Activated CD8-positive, alpha-beta T cell treated with anti-CD3 and anti-CD28 coated beads for 36 hours (primary cell): ENCODE results near the gene RASL10A. TPM values are rescaled to one million over a fixed set of nuclear protein-coding genes. Genes with fewer than 3 reads are reported as not detected.
"Not testable (repeated sequence)": the region's sequence is repeated elsewhere in the genome, so short reads cannot be mapped to it uniquely, and the experiment has no call there.

ENCODE experiments used
- ATAC-seq: fragments of 200-7000 bp; cut with Tn5 transposase; one replicate; pipeline ENCODE4 v1.10.0; 2021; ENCODE audit warnings: mild to moderate bottlenecking, moderate library complexity
- CTCF ChIA-PET: fragments of 350-600 bp; sonication (Branson Sonifier 250); formaldehyde crosslinking; loops from one replicate; lab custom pipeline; 2021; ENCODE audit warnings: antibody characterized with exemption; lab: Charles Lee
- POLR2A ChIA-PET: fragments of 350-600 bp; sonication (Branson Sonifier 250); formaldehyde crosslinking; loops from one replicate; lab custom pipeline; 2021; ENCODE audit warnings: antibody characterized with exemption; lab: Charles Lee
- DNase-seq: peaks from one replicate; pipeline ENCODE4 v3.0.0-alpha.2; 2020
- H3K27ac Mint-ChIP-seq: one replicate; pipeline ENCODE4 v1.8.0; 2021; ENCODE audit warnings: mild to moderate bottlenecking, mixed read lengths
- H3K27me3 Mint-ChIP-seq: one replicate; pipeline ENCODE4 v1.8.0; 2021; ENCODE audit warnings: mixed read lengths
- H3K36me3 Mint-ChIP-seq: one replicate; pipeline ENCODE4 v1.8.0; 2021; ENCODE audit warnings: low read depth, mixed read lengths
- H3K4me1 Mint-ChIP-seq: one replicate; pipeline ENCODE4 v1.8.0; 2021; ENCODE audit warnings: low read depth, mixed read lengths
- H3K4me3 Mint-ChIP-seq: one replicate; pipeline ENCODE4 v1.8.0; 2021; ENCODE audit warnings: mild to moderate bottlenecking, moderate library complexity, mixed read lengths
- H3K9me3 Mint-ChIP-seq: one replicate; pipeline ENCODE4 v1.8.0; 2021; ENCODE audit warnings: mixed read lengths
- intact Hi-C: fragments of 100-400 bp; cut with micrococcal nuclease; formaldehyde crosslinking; loops from one replicate; pipeline ENCODE4 v1.10.0; 2022
- total RNA-seq, 2 experiments: library from RNA; stranded (reverse); gene quantifications; one replicate each; pipeline ENCODE4 v1.2.3, GENCODE V29; 2021
- TF ChIP-seq, protein P1 (sequence below): fragments of 200-600 bp; IDR thresholded peaks from one replicate; pipeline ENCODE4 v1.8.0; 2022; ENCODE audit warnings: antibody characterized with exemption, mild to moderate bottlenecking

RASL10A gene
- total RNA-seq = under 1 TPM in 1 of 2 experiments, not detected in 1; 0.56 TPM

GRCh38 chr22:29315286-29316140, at the start of gene RASL10A:
Gene RASL10A, minus strand, starts transcription at chr22:29315697. Its CDS starts 451 bp downstream, at chr22:29315246.
- ChIA-PET POLR2A (interaction anchor here (0.6 to 0.7 kb wide), 2 partner anchors 11 to 39 kb away, joined by 3 to 4 read pairs; no protein-coding TSS in a partner anchor), CTCF (no interaction called here)
- no peaks in the 10 kb centered on the region for H3K36me3 Mint-ChIP-seq
- H3K9me3 Mint-ChIP-seq = no peaks in the 10 kb centered on the region
- peak within 1 kb of the TSS; percentile 40 for H3K4me3 Mint-ChIP-seq
- intact Hi-C loops = no loop called here
- H3K27ac Mint-ChIP-seq = no peak within 1 kb of the TSS
- TF ChIP-seq, protein P1, sequence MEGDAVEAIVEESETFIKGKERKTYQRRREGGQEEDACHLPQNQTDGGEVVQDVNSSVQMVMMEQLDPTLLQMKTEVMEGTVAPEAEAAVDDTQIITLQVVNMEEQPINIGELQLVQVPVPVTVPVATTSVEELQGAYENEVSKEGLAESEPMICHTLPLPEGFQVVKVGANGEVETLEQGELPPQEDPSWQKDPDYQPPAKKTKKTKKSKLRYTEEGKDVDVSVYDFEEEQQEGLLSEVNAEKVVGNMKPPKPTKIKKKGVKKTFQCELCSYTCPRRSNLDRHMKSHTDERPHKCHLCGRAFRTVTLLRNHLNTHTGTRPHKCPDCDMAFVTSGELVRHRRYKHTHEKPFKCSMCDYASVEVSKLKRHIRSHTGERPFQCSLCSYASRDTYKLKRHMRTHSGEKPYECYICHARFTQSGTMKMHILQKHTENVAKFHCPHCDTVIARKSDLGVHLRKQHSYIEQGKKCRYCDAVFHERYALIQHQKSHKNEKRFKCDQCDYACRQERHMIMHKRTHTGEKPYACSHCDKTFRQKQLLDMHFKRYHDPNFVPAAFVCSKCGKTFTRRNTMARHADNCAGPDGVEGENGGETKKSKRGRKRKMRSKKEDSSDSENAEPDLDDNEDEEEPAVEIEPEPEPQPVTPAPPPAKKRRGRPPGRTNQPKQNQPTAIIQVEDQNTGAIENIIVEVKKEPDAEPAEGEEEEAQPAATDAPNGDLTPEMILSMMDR = no peak
- peak; percentile 11 for ATAC-seq
- peaks cover 27% of the 10 kb centered on the region for H3K4me1 Mint-ChIP-seq
- peaks cover 43% of the 10 kb centered on the region for H3K27me3 Mint-ChIP-seq
- no peak for DNase-seq

DNA sequence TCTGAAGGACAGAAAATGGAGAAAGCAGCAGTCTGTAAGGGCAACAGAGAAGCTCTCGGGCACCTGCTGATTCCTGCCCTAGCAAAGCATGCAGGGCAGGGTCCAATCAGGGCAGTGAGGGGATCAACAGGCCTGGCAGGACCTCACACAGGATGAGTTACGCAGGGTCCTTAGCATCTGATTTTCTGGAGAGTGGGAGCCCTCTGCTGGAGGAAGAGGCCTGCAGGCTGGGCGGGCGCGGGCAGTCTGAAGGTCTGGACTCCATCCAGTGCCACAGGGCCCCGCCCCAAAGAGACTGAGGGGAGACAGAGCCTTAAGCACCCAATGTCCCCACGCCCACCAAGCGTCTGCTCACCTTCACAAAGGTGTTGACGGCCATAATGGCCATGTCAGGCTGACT, 44.0 kb upstream of the RASL10A start:
- ChIA-PET CTCF (no interaction called here), POLR2A (no interaction called here)
- Mint-ChIP-seq H3K9me3 (no peaks in the 10 kb centered on the region), H3K27ac (no peak overlapping the region), H3K27me3 (no peaks in the 10 kb centered on the region), H3K36me3 (peaks cover 28% of the 10 kb centered on the region), H3K4me1 (no peaks in the 10 kb centered on the region), H3K4me3 (no peak overlapping the region)
- TF ChIP-seq, protein P1 = no peak
- intact Hi-C loops = no loop called here
- no peak for DNase-seq
- no peak for ATAC-seq

DNA sequence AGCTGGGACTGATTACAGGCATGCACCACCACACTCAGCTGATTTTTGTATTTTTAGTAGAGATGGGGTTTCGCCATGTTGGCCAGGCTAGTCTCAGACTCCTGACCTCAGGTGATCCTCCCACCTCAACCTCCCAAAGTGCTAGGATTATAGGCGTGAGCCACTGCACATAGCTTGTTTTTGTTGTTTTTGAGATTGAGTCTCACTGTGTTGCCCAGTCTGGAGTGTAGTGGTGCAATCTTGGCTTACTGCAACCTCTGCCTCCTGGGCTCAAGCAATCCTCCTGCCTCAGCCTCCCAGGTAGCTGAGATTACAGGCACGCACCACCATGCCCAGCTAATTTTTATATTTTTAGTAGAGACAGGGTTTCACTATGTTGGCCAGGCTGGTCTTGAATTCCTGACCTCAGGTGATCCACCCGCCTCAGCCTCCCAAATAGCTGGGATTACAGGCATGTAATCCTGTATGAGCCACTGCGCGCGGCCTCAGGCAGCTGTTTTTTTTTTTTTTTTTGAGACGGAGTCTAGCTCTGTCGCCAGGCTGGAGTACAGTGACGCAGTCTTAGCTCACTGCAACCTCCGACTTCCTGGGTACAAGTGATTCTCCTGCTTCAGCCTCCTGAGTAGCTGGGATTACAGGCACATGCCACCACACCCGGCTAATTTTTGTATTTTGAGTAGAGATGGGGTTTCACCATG, 41.8 kb upstream of the RASL10A start:
- H3K4me3 Mint-ChIP-seq, H3K27ac Mint-ChIP-seq, intact Hi-C loops, H3K27me3 Mint-ChIP-seq, H3K4me1 Mint-ChIP-seq, DNase-seq, H3K9me3 Mint-ChIP-seq, ATAC-seq: not testable (repeated sequence)
- ChIA-PET POLR2A (interaction anchor here (1.0 kb wide), 1 partner anchor 27 kb away, joined by 3 read pairs; no protein-coding TSS in a partner anchor), CTCF (interaction anchor here (1.1 kb wide), 1 partner anchor 13 kb away, joined by 3 read pairs; no protein-coding TSS in a partner anchor)
- H3K36me3 Mint-ChIP-seq = peaks cover 33% of the 10 kb centered on the region

- no peak for DNase-seq
- no peaks in the 10 kb centered on the region for H3K27me3 Mint-ChIP-seq
- H3K9me3 Mint-ChIP-seq = no peaks in the 10 kb centered on the region
- intact Hi-C loops = no loop called here
- CTCF ChIA-PET = interaction anchor here (1.3 kb wide), 1 partner anchor 26 kb away, joined by 3 read pairs; no protein-coding TSS in a partner anchor
- no peak for ATAC-seq
- H3K36me3 Mint-ChIP-seq = peaks cover 46% of the 10 kb centered on the region
- TF ChIP-seq, protein P1 = no peak
- no peak overlapping the region for H3K27ac Mint-ChIP-seq
- POLR2A ChIA-PET = no interaction called here
- H3K4me1 Mint-ChIP-seq = no peaks in the 10 kb centered on the region
- no peak overlapping the region for H3K4me3 Mint-ChIP-seq
Observed at GRCh38 chr22:29353860-29354259, 38.4 kb upstream of the RASL10A start.

DNA sequence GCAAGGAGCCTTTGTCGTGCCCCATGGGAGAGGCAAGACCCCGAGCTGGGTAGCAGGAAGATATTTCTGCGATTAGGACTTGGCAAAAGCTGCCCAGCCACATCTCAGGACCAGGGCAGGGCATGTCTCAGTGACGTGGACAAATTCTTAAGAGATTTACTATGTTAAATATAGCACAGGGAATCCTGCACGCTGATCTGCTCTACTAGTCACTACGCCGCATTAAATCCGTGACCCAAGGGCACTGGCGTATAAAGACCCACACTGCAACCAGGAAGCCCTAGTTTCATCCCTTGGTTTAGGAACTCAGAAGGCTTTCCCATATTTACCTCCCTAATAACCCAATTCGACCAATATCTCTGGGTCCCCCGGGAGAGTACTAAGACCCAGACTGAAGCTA, 37.8 kb upstream of the RASL10A start:
- CTCF ChIA-PET = interaction anchor here (1.3 kb wide), 1 partner anchor 26 kb away, joined by 3 read pairs; no protein-coding TSS in a partner anchor
- POLR2A ChIA-PET = no interaction called here
- peaks cover 46% of the 10 kb centered on the region for H3K36me3 Mint-ChIP-seq
- H3K4me1 Mint-ChIP-seq = no peaks in the 10 kb centered on the region
- ATAC-seq (no peak), DNase-seq (no peak)
- H3K9me3 Mint-ChIP-seq = no peaks in the 10 kb centered on the region
- H3K4me3 Mint-ChIP-seq = no peak overlapping the region
- intact Hi-C loops = no loop called here
- TF ChIP-seq, protein P1 = no peak
- no peaks in the 10 kb centered on the region for H3K27me3 Mint-ChIP-seq
- H3K27ac Mint-ChIP-seq = no peak overlapping the region
